Thyroid gland (tissue), 4 donors: ENCODE data around the gene RGPD8. TPM values are rescaled to one million over a fixed set of nuclear protein-coding genes. Genes with fewer than 3 reads are reported as not detected.
A peak's percentile ranks its signal among the peaks of the same experiment; 100 is the strongest.
"Not testable (repeated sequence)": the region's sequence is repeated elsewhere in the genome, so short reads cannot be mapped to it uniquely, and the experiment has no call there.

Experiments used
- DNase-seq, 2 donors: peaks; one replicate each; pipeline ENCODE4 v3.0.0-alpha.2; 2019
- H3K27ac ChIP-seq, 3 donors: fragments of 200-600 bp; sonication (generic); 1 replicate in 2 of 3; 2 replicates in 1 of 3; pipeline ENCODE4 v1.5.1; 2016 to 2019; ENCODE audit warnings: mild to moderate bottlenecking in 1 of 3, moderate library complexity in 1 of 3
- H3K27me3 ChIP-seq: fragments of 200-600 bp; sonication (generic); one replicate; pipeline ENCODE4 v1.5.1; 2019
- H3K36me3 ChIP-seq, 2 donors: fragments of 200-600 bp; sonication (generic); one replicate each; pipeline ENCODE4 v1.5.1; 2016 to 2019
- H3K4me1 ChIP-seq, 2 donors: fragments of 200-600 bp; sonication (generic); one replicate each; pipeline ENCODE4 v1.5.1; 2017 to 2019
- H3K4me3 ChIP-seq, 3 donors: fragments of 200-600 bp; sonication (generic); replicated peaks in 1 of 3; 1 replicate in 2 of 3; 2 replicates in 1 of 3; pipeline ENCODE4 v1.5.1; 2016; ENCODE audit warnings: mild to moderate bottlenecking in 1 of 3
- H3K9me3 ChIP-seq: fragments of 200-600 bp; sonication (generic); one replicate; pipeline ENCODE4 v1.5.1; 2017
- POLR2A ChIP-seq, 2 donors: fragments of 450-650 bp; IDR thresholded peaks; one replicate each; pipeline ENCODE4 v1.6.1; 2017; ENCODE audit warnings: antibody characterized with exemption in 2 of 2, mild to moderate bottlenecking in 2 of 2, moderate library complexity in 1 of 2
- WGBS, 2 donors: methylation state at CpG; one replicate each; pipeline ENCODE4 v1.1.5; 2017; 5-methylcytosine and 5-hydroxymethylcytosine counted together
- intact Hi-C: fragments of 100-400 bp; cut with DNase I; formaldehyde crosslinking; loops from one replicate; pipeline ENCODE4 v1.15.1; 2023
- total RNA-seq, 4 donors: library from RNA; depleted of rRNA; stranded (reverse); fragments of >200 nt; gene quantifications; one replicate each; pipeline ENCODE4 v1.2.3, GENCODE V29; 2016
- TF ChIP-seq, protein P1 (sequence below), 6 experiments: fragments of 200-600 bp in 3 of 6; fragments of 450-650 bp in 3 of 6; sonication (generic) in 3 of 6; IDR thresholded peaks; one replicate each; pipeline ENCODE4 v1.5.1; 2016 to 2019; ENCODE audit warnings: antibody characterized with exemption in 6 of 6, mild to moderate bottlenecking in 2 of 6, inconsistent platforms in 1 of 6, moderate library complexity in 1 of 6

The RGPD8 gene
- total RNA-seq, result 10 to 100 TPM; 32.2 to 55.5 (median 45.2) TPM

DNA sequence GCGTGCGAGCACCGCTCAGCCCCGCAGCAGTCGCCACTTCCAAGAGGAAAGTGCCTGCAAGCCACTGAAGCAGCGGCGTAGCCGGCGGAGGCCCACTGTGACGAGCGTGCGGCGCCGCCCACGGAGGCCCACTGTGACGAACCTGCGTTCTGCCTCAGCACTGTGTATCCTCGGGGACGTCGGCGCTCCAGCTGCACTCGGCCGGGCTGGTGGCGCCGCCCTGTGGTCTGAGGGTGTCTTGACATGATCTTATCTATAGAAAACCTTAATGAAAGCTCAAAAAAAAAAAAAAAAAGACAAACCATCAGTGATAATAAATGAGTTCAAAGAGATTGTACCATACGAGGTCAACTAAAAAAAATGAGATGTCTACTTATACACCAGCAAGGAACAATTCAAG is at the start of gene RGPD8:
Gene RGPD8, minus strand, starts transcription at position 166 of the 400 bp plus-strand sequence. CDS start 192 bp downstream, outside the sequence.
- peak within 1 kb of the TSS; percentile 61 to 82 (median 73) for H3K27ac ChIP-seq
- intact Hi-C loops, H3K36me3 ChIP-seq, H3K9me3 ChIP-seq, H3K4me1 ChIP-seq, H3K27me3 ChIP-seq: not testable (repeated sequence)
- WGBS, 2 donors, result 0% methylated on average over 8 to 9 of the region's 26 CpGs
- H3K4me3 ChIP-seq, result peak within 1 kb of the TSS in 2 of 3 donors; percentile 47 to 49
- TF ChIP-seq, protein P1, sequence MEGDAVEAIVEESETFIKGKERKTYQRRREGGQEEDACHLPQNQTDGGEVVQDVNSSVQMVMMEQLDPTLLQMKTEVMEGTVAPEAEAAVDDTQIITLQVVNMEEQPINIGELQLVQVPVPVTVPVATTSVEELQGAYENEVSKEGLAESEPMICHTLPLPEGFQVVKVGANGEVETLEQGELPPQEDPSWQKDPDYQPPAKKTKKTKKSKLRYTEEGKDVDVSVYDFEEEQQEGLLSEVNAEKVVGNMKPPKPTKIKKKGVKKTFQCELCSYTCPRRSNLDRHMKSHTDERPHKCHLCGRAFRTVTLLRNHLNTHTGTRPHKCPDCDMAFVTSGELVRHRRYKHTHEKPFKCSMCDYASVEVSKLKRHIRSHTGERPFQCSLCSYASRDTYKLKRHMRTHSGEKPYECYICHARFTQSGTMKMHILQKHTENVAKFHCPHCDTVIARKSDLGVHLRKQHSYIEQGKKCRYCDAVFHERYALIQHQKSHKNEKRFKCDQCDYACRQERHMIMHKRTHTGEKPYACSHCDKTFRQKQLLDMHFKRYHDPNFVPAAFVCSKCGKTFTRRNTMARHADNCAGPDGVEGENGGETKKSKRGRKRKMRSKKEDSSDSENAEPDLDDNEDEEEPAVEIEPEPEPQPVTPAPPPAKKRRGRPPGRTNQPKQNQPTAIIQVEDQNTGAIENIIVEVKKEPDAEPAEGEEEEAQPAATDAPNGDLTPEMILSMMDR (IDR thresholded peaks at IDR 0.05), result peak in 4 of 6 experiments; percentile 39 to 69 (median 58)
- peak in 1 of 2 donors; percentile 15 for TF ChIP-seq POLR2A (IDR thresholded peaks at IDR 0.05)
- peak; percentile 90 for DNase-seq

DNA sequence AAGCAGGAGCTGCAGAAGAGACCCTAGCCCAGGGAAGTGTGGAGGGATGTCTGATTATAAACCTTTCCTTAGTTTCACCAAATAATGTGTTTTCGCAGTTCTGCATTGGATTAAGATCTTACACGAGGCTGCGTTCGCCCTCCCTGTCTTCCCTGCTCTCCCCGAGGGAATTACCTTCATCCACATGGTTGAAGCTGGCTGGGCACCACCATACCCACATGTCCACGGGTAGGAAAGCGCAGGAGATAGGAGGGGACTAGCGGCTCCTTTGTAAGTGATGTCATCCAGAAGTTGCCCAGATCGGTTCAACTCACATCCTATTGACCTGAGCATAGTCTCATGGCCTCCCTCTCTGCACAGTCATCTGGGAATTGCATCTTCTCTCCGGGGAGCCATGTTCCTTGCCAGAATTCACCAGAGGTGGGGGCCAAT is 49.6 kb upstream of the RGPD8 start:
- intact Hi-C loops, result loop anchor here (5.0 kb wide), 1 partner anchor 104 kb away; no protein-coding TSS in a partner anchor
- 18 to 20% methylated on average over 10 of the region's 10 CpGs for WGBS, 2 donors
- DNase-seq, result peak; percentile 8 to 9
- TF ChIP-seq POLR2A (IDR thresholded peaks at IDR 0.05), result no peak
- TF ChIP-seq, protein P1 (IDR thresholded peaks at IDR 0.05), result no peak
- H3K27ac ChIP-seq, result peak overlapping the region in 2 of 3 donors; percentile 67 to 88
- no peaks in the 10 kb centered on the region for H3K27me3 ChIP-seq
- H3K4me1 ChIP-seq, result peaks cover 7 to 17% of the 10 kb centered on the region in 2 donors
- H3K9me3 ChIP-seq, result no peaks in the 10 kb centered on the region
- no peaks in the 10 kb centered on the region for H3K36me3 ChIP-seq
- H3K4me3 ChIP-seq, result peak overlapping the region in 2 of 3 donors; percentile 75 to 86

DNA sequence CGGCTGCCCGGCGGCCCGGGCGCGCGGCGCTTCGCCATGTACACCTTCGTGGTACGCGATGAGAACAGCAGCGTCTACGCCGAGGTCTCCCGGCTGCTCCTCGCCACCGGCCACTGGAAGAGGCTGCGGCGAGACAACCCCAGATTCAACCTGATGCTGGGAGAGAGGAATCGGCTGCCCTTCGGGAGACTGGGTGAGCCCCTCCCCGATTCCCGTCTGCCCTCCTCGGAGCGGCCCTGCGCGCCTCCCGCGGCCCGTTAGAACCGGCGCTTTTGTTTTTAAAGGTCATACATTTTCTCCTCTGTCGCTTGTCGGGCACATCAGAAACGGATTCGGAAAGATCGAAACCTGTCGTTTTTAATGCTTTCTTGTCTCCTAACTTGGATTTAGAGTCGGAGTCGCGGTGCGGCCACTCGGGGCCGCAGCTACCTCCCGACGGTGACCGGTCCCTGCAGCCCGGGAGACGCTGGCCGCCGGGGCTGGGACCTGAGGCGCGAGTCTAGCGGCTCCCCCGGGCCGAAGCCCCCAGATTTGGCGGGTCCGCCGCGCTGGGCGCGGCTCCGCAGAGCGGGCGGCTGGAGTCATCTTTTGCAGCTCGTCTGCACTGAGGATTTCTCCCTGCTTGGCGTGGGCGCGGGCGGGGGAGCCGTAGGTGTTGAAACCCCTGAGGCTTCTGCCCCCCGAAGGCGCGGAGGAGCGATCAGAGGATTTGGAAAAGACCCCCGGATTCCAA is 49.0 kb upstream of the RGPD8 start:
- DNase-seq, result peak; percentile 44 to 46
- Histone ChIP-seq H3K4me1 (peaks cover 7 to 17% of the 10 kb centered on the region in 2 donors), H3K4me3 (peak overlapping the region; percentile 8 to 86 (median 75)), H3K27me3 (no peaks in the 10 kb centered on the region), H3K9me3 (no peaks in the 10 kb centered on the region), H3K36me3 (no peaks in the 10 kb centered on the region), H3K27ac (peak overlapping the region; percentile 67 to 88 (median 67))
- WGBS, 2 donors, result 0 to 1% methylated on average over 21 to 31 of the region's 77 CpGs
- TF ChIP-seq POLR2A (IDR thresholded peaks at IDR 0.05), result no peak
- TF ChIP-seq, protein P1 (IDR thresholded peaks at IDR 0.05), result no peak
- intact Hi-C loops, result loop anchor here (5.0 kb wide), 1 partner anchor 105 kb away; no protein-coding TSS in a partner anchor

DNA sequence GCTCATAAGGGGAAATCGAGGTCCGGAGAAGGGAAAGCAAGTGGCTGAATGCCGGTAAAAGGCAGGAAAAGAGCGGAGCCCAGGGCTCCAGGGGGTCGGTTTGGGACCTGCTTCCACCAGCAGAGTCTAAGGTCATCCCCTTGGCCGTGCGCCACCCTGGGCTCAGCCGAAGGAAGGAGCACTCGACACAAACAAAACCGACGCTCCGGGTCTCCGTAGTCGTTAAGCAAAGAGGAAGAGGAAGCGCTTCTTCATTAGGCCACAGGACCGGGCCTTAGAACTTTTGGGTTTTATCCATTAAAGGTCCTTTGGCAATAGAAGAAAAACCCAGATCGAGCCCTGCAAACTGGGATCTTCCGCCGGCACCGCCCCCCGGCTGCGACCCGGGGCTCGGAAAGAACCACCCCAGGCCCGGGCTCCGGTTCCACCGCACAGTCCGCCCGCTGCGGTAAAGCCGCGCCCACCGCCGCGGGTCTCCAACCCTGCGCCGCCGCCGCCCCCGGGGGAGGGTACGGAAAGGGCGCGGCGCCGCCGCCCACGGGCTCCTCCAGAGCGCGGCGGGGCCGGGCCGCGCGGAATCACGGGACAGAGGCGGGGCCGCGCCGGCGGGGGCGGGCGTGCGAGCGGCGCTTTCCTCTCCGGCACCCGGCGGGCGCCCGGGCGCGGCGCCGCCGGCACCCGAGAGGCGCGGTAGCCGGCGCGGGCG is 48.2 kb upstream of the RGPD8 start, which contains the start of gene TTL:
Gene TTL, plus strand, starts transcription at position 629 of the 706 bp plus-strand sequence. CDS start 189 bp downstream, outside the sequence.
- WGBS, 2 donors, result 0% methylated on average over 18 to 25 of the region's 82 CpGs
- intact Hi-C loops, result loop anchor here (5.0 kb wide), 1 partner anchor 106 kb away; no protein-coding TSS in a partner anchor
- peak in 1 of 2 donors; percentile 74 for TF ChIP-seq POLR2A (IDR thresholded peaks at IDR 0.05)
- TF ChIP-seq, protein P1 (IDR thresholded peaks at IDR 0.05), result no peak
- Histone ChIP-seq H3K4me1 (peaks cover 7 to 17% of the 10 kb centered on the region in 2 donors), H3K27me3 (no peaks in the 10 kb centered on the region), H3K9me3 (no peaks in the 10 kb centered on the region), H3K36me3 (no peaks in the 10 kb centered on the region), H3K27ac (peak within 1 kb of the TSS; percentile 72 to 88 (median 77)), H3K4me3 (peak within 1 kb of the TSS; percentile 21 to 94 (median 80))
- DNase-seq, result peak; percentile 76 to 78
